Kidney glomerular epithelial cell (primary cell): ENCODE results near the gene DLGAP1.

ENCODE experiments used
- DNase-seq: peaks from one replicate; lab custom pipeline; 2025; lab: John Stamatoyannopoulos, UW

DLGAP1 gene

GRCh38 chr18:4172196-4173100, 282.7 kb downstream of the DLGAP1 start:
- no peak for DNase-seq

- DNase-seq = no peak
Observed at GRCh38 chr18:4157352-4157751, 297.8 kb downstream of the DLGAP1 start.

GRCh38 chr18:4146797-4147196, 308.3 kb downstream of the DLGAP1 start:
- DNase-seq = no peak

DNA sequence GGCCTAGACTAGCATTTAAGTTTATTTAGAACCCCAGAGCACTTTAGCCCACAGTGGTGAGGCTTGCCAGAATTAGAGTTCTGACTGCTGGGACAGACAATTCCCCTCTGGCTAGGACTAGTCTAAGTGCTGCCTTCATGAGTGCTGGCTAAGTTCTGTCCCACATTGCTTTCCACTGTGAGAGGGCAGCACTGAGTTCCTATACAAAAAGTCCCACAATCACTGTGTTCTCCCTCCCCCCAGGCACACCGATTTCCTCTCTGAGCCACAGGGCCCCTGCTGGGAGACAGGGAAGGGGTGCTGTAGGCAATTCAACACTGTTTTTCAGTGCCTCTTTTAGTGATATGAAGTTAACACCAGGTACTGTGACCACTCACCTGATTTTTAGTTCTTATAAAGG, 310.9 kb downstream of the DLGAP1 start:
- DNase-seq = no peak

GRCh38 chr18:4143585-4143984, 311.5 kb downstream of the DLGAP1 start:
- DNase-seq = no peak

DNA sequence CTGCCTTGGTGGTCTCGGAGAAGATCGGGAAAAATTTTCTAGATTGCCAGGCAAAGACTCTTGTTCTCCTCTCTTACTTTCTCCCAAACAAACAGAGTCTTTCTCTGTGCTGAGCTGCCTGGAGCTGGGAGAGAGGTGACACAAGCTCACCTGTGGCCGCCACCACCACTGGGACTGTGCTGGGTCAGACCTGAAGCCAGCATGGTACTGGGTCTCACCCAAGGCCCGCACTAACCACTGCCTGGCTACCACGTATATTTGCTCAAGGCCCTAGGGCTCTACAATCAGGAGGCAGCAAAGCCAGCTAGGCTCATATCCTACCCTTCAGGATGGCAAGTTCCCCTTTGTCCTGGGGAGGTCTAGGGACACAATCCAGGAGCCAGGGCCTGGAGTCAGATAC, 312.2 kb downstream of the DLGAP1 start:
- DNase-seq = no peak

GRCh38 chr18:4134700-4135099, 320.4 kb downstream of the DLGAP1 start:
- DNase-seq = no peak

DNA sequence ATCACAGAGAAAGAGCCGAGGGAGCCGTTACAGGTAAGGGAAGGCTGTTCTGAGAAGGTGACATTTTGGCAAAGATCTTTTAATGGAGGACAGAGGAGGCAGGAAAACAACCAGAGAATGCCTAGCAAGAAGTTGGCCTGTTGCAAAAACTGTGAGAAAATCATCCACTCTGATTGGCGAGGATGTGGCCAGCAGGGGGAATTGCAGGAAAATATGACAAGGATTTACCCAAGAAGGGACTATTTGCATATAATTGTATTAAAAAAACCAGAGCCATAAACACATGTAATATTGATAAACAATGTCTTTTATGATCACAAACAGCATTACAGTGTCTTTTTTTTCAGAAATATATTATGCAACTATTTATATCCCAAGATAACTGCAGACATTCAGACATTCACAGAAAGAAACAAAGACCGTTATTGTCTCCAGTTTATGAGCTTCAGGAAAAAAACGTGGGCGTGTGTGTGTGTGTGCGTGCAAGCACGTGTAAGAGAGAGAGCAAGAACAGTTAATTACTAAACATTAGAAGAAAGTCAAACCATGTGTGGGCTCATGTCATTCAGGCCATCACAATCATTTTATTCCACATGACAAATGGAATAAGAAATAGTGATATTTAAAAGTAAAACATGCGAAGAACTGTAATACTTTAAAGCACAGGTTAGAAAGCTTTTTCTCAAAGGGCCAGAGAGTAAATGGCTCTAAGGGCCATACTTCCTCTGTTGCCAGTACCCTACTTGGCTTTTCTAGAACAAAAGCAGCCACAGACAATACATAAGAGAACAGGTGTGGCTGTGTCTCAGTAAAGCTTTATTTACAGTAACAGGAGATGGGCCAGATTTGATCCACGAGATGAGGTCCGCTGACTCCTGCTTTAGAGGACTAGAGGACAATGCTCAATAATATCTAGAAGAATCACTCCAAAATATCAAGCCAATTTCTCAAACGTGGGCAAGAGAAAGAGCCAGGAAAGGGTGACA, 324.1 kb downstream of the DLGAP1 start:
- no peak for DNase-seq

- DNase-seq = no peak
Observed at GRCh38 chr18:4126939-4127338, 328.2 kb downstream of the DLGAP1 start.

DNA sequence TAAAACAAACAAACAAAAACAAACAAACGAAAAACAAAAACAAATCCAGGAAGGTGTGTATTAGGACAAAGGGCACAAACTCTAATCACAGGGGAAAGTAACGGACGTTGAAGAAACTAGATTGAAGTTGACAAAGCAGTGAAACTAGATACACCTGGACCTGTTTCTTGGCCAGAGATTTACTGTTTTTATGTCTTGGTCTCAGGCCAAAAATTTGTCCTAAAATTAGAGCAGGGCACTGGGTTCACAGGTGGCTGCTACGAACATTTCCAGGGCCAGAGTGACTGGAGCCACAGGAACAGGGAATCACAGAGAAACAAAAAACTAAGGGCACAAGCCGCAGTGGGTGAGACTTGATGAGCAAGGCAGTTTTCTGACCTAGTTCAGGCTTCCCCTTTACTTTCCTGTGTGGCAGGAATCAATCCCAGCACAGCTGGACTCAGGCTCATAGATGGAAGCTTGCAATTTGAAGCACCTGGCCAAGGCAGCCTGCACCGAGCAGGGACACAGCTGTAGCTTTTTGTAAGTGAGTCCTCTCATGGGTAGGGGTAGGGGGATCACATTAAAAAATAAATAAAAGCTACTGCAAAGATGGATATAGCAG, 329.4 kb downstream of the DLGAP1 start:
- DNase-seq = no peak

DNA sequence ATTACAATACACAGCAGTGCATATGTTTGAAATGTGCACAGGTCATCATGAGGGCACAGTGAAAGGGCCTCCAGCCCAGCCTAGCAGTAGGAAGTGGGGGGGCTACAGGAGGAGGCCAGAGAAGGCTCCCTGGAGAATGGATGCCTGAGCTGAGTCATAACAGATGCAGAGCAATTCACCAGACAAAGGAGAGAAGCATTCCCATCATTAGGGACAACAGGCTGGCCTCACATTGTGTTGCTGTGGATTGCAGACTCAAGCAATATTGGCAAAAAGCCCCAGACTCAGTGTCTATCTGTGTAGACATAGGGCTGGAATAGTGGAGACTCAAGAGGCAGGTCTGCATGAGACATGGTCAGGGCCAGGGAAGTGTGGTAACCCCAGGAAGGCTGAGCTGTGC, 329.9 kb downstream of the DLGAP1 start:
- no peak for DNase-seq

GRCh38 chr18:4119813-4120212, 335.3 kb downstream of the DLGAP1 start:
- no peak for DNase-seq

GRCh38 chr18:4119127-4119648, 335.9 kb downstream of the DLGAP1 start:
- no peak for DNase-seq

DNA sequence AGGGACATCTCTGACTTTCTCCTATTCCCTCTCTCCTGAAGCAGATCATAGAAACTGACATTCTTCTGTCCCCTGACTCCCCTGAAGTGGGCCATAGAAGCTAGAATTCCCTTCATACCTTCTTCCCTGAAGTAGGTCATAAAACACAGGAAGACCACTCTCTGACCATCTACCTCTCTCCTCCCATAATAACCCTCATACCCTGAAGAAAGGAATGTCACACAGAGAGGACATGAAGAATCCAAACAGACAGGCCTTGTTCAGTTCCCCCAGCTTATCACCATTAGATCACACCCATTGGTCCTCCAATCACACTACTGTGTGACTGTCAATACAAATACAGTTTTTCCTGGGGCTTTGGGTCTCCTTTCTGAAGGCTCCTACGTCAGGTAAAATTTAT, 347.1 kb downstream of the DLGAP1 start:
- no peak for DNase-seq

- no peak for DNase-seq
Observed at GRCh38 chr18:4107049-4107467, 348.0 kb downstream of the DLGAP1 start.

DNA sequence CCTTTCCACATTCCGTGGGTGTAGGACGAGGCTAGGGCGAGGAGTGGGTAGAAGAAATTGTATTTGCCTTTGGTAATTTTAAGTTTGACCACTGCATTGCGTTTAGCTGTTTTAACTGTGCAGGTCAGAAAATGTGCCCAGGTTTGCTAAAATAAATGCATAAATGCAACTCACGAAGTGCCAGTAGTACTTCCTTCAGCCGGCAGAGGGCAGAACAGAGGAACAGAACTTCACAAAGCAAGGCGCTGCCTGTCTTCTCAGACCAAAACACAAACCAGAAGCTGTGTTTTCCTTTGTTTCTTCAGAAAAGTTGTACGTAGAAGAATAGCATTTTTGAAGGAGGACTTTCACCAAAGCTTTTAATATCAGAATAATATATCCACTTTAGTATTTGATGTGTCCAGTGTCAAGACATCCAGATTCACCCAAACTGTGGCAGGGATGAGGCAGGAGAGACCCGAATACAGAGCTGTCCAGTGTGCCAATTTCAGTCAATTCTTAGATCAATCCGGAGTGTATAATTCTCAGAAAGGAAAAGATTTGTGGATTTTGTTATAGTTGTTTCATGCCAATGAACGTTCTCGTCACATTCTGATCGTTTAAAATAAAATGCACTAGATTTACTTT, 348.6 kb downstream of the DLGAP1 start:
- peak; percentile 39 for DNase-seq

DNA sequence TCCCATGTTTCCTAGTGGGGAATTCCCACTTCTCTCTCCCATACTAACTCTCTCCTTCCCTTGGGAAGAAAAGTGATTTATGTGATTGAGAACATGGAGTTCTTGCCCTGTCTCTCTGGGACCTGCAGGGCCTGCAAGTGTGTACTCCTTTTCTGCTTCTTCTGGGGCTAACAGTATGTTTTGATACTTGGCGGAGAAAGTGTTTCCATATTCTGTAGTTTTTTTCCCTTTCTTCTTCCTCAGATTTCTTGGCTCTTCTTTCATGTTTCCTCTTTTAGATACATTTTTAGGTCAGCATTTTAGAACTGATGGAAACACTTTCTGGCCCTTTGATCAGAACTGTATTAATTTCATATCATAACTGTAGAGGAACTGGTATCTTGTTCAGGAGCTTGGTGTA, 352.2 kb downstream of the DLGAP1 start:
- DNase-seq = no peak

DNA sequence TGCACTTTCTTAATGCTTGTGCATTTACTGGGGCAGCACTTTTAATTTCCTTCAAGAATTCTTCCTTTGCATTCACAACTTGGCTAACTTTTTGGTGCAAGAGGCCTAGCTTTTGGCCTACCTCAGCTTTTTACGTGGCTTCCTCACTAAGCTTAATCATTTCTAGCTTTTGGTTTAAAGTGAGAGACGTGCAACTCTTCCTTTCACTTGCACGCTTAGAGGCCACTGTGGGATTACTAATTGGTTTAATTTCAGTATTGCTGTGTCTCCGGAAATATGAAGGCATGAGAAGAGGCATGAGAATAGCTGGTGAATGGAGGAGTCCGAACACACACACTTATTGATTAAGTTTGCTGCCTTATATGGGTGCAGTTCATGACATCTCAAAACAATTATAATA, 354.1 kb downstream of the DLGAP1 start:
- no peak for DNase-seq

DNA sequence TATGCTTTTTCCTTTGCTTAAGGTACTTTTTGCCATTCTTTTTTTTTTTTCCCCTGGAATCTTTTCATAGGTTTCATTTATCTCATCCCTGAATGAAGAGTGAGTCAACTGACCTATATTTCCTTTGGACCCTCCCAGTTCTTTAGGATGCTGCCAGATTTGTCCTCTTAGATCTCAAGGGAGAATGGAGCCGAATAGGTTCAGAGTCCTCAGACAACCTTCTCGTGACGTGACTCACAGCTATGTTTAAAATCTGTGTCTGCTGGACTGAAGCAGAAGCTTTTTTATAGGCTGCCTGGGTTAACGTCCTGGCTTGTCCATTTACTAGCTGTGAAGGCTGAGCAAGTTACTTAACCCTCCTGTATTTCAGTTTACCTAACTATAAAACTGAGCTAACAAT, 358.6 kb downstream of the DLGAP1 start:
- DNase-seq = no peak

- DNase-seq = no peak
Observed at GRCh38 chr18:4093676-4094075, 361.4 kb downstream of the DLGAP1 start.

- no peak for DNase-seq
Observed at GRCh38 chr18:4084382-4084900, 370.7 kb downstream of the DLGAP1 start.
